ENCODE data around the gene ACOT12. TPM values are rescaled to one million over a fixed set of nuclear protein-coding genes. Genes with fewer than 3 reads are reported as not detected.
A peak's percentile ranks its signal among the peaks of the same experiment; 100 is the strongest.

Gene ACOT12
- total RNA-seq, 6 experiments from 2014 or later = 50.5 to 115 (median 67.5) TPM

DNA sequence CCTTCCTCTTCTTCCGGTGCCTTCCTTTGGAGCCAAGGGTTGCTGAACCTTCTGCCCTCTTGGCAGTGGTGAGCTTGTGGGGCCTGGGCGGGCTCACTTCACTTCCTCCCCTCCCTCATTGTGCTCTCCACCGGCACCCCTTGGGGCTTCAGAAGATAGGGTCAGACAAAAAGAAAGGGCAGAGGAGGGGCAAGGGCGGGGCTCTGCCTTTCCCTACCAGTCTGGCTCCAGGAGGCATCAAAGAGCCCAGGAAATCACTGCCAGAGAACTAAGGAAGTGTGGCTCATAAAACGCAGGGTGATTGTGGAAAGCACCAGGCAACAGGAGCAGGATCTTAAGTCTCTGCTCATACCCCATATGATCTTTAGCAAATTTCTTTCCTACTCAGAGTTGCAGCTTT is 34.8 kb downstream of the ACOT12 start:
- Histone ChIP-seq H3K4me3 (no peak overlapping the region), H3K27ac (peak overlapping the region in 1 of 3 donors; percentile 91), H3K36me3 (peaks cover 0 to 14% (median 4%) of the 10 kb centered on the region in 4 donors), H3K4me1 (peaks cover 4 to 92% (median 35%) of the 10 kb centered on the region in 4 donors), H3K9me3 (no peaks in the 10 kb centered on the region), H3K27me3 (no peaks in the 10 kb centered on the region)
- intact Hi-C loops (cut with DNase I) = no loop called here
- TF ChIP-seq, protein P1, sequence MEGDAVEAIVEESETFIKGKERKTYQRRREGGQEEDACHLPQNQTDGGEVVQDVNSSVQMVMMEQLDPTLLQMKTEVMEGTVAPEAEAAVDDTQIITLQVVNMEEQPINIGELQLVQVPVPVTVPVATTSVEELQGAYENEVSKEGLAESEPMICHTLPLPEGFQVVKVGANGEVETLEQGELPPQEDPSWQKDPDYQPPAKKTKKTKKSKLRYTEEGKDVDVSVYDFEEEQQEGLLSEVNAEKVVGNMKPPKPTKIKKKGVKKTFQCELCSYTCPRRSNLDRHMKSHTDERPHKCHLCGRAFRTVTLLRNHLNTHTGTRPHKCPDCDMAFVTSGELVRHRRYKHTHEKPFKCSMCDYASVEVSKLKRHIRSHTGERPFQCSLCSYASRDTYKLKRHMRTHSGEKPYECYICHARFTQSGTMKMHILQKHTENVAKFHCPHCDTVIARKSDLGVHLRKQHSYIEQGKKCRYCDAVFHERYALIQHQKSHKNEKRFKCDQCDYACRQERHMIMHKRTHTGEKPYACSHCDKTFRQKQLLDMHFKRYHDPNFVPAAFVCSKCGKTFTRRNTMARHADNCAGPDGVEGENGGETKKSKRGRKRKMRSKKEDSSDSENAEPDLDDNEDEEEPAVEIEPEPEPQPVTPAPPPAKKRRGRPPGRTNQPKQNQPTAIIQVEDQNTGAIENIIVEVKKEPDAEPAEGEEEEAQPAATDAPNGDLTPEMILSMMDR (IDR thresholded peaks at IDR 0.05) = no peak
- TF ChIP-seq POLR2A (IDR thresholded peaks at IDR 0.05) = no peak
- DNase-seq (no peak), ATAC-seq (no peak)
- 55% methylated on average over 4 of the region's 5 CpGs for WGBS (ENCODE audit: insufficient coverage, low coverage, low lambda C conversion rate, missing lambda C conversion rate)

DNA sequence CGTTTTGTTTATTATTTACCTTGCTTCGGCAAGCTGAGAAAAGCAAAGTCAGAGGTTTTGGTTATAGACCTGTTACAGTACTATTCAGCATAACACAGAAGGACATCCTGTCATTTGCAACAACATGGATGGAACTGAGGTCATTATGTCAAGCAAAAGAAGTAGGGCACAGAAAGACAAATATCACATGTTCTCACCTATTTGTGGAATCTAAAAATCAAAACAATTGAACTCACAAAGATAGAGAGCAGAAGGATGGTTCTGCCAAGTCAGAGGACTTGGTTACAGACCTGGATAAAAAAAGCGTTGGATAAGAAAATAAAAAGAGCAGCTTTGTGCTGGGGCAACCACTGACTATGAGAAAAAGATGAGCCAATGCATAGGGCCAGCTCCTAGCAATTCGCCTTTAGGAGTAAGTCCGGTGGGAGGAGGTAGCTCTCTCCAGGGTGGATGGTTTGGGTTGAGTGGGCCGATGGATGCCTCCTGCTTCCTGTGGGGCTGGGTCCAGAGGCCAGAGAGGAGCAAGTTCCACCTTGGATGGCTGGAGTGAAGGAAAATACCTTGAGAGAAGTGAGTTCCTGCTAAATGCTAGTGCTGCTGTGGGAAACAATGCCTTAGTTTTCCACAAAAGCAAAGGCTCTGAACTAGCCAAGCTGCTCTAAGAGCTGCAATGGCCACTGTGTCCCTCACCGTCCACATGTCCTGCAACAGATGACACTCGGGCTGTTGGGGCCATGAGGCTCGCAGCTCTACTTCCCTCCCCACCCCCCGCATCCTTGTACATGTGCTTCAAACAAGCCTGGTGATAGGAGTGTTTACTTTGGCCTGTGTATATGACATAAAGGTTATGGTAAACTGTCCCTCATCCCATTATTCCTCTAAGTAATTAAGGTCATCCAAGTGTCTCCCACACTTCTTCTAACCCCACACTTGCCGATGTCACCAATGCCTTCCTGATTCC is 38.4 kb downstream of the ACOT12 start:
- peaks cover 0 to 14% (median 4%) of the 10 kb centered on the region in 4 donors for H3K36me3 ChIP-seq
- DNase-seq (peak; percentile 49 to 80 (median 80)), ATAC-seq (peak; percentile 52 to 74 (median 64))
- H3K9me3 ChIP-seq = no peaks in the 10 kb centered on the region
- no peak overlapping the region for H3K4me3 ChIP-seq
- H3K27ac ChIP-seq = peak overlapping the region; percentile 37 to 95 (median 87)
- 22% methylated on average over 11 of the region's 11 CpGs for WGBS (ENCODE audit: insufficient coverage, low coverage, low lambda C conversion rate, missing lambda C conversion rate)
- TF ChIP-seq, protein P1 (IDR thresholded peaks at IDR 0.05) = no peak
- TF ChIP-seq POLR2A (IDR thresholded peaks at IDR 0.05) = no peak
- no peaks in the 10 kb centered on the region for H3K27me3 ChIP-seq
- intact Hi-C loops (cut with DNase I) = no loop called here
- peaks cover 0 to 77% (median 34%) of the 10 kb centered on the region in 4 donors for H3K4me1 ChIP-seq

DNA sequence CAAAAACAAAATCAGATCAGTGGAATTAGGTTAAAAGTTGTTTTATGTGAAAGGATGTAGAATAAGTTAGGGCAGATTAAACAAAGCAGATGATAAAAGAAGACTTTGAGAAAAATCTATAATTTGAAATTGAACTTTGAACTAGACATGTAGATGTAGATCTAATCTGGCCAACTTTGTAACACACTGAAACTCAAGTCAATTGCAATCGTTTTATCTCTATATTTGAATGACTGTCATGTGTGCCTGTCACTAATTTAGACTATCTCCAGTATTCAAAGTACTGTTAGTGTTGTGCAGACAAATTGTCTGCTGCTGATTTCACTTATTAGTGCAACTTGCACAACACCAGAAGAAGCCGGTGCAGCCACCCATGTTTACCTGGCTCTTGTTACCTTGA is 39.8 kb downstream of the ACOT12 start:
- DNase-seq (no peak), ATAC-seq (peak; percentile 13 to 61 (median 40))
- peaks cover 0 to 68% (median 31%) of the 10 kb centered on the region in 4 donors for H3K4me1 ChIP-seq
- intact Hi-C loops (cut with DNase I) = no loop called here
- H3K27ac ChIP-seq = peak overlapping the region; percentile 37 to 95 (median 87)
- TF ChIP-seq, protein P1 (IDR thresholded peaks at IDR 0.05) = no peak
- TF ChIP-seq POLR2A (IDR thresholded peaks at IDR 0.05) = no peak
- H3K27me3 ChIP-seq = no peaks in the 10 kb centered on the region
- WGBS (ENCODE audit: insufficient coverage, low coverage, low lambda C conversion rate, missing lambda C conversion rate) = 38% methylated on average over 2 of the region's 2 CpGs
- H3K4me3 ChIP-seq = no peak overlapping the region
- H3K9me3 ChIP-seq = no peaks in the 10 kb centered on the region
- peaks cover 0 to 8% (median 2%) of the 10 kb centered on the region in 4 donors for H3K36me3 ChIP-seq

DNA sequence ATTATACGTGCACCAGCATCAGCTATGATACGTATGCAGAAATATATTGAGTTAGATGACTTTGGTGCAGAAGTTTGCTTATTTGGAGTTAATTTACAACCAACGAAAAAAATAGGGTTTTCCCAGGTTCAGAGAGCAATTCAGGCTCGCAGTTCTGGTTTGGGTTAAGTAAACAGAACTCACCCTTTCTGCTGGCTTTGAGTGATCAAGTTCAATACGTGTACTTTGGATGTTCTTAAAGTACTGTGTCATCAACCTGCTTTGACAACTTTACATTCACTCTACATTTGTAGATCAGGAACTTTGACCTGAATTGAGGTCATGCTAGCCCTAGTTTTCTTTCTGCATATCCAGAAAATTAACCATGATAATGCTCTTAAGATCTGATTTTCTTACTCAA is 40.7 kb downstream of the ACOT12 start:
- intact Hi-C loops (cut with DNase I) = no loop called here
- no peaks in the 10 kb centered on the region for H3K9me3 ChIP-seq
- 18% methylated on average over 5 of the region's 5 CpGs for WGBS (ENCODE audit: insufficient coverage, low coverage, low lambda C conversion rate, missing lambda C conversion rate)
- no peaks in the 10 kb centered on the region for H3K36me3 ChIP-seq
- no peak overlapping the region for H3K4me3 ChIP-seq
- no peaks in the 10 kb centered on the region for H3K27me3 ChIP-seq
- H3K4me1 ChIP-seq = peaks cover 0 to 60% (median 31%) of the 10 kb centered on the region in 4 donors
- DNase-seq (no peak), ATAC-seq (peak; percentile 55 to 84 (median 78))
- H3K27ac ChIP-seq = peak overlapping the region in 2 of 3 donors; percentile 87 to 95
- TF ChIP-seq, protein P1 (IDR thresholded peaks at IDR 0.05) = no peak
- TF ChIP-seq POLR2A (IDR thresholded peaks at IDR 0.05) = no peak

Data from right lobe of liver (tissue), 6 donors.